HG02943 (cell line): ENCODE measurements around the gene ATXN7L1.
"Not testable (repeated sequence)": the region's sequence is repeated elsewhere in the genome, so short reads cannot be mapped to it uniquely, and the experiment has no call there.

ENCODE experiments used
- ATAC-seq: cut with Tn5 transposase; IDR thresholded peaks from one replicate; pipeline ENCODE4 v1.9.1; 2021; ENCODE audit warnings: mild to moderate bottlenecking, low read depth, moderate library complexity; ENCODE audit not compliant: unreplicated experiment

The ATXN7L1 gene

GRCh38 chr7:105713488-105714465, 162.6 kb downstream of the ATXN7L1 start:
- no peak for ATAC-seq

GRCh38 chr7:105712877-105713276, 163.5 kb downstream of the ATXN7L1 start:
- ATAC-seq, result no peak

GRCh38 chr7:105711726-105712402, 164.5 kb downstream of the ATXN7L1 start:
- no peak for ATAC-seq

DNA sequence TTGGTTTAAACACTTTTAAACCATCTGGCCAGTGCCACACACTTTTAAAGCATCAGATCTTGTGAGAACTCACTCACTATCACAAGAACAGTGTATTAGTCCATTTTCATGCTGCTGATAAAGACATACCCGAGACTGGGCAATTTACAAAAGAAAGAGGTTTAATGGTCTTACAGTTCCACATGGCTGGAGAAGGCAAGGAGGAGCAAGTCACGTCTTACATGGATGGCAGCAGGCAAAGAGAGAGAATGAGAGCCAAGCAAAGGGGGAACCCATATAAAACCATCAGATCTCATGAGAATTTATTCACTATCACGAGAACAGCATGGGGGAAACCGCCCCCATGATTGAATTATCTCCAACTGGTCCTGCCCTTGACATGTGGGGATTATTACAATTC, 165.7 kb downstream of the ATXN7L1 start:
- ATAC-seq, result not testable (repeated sequence)

DNA sequence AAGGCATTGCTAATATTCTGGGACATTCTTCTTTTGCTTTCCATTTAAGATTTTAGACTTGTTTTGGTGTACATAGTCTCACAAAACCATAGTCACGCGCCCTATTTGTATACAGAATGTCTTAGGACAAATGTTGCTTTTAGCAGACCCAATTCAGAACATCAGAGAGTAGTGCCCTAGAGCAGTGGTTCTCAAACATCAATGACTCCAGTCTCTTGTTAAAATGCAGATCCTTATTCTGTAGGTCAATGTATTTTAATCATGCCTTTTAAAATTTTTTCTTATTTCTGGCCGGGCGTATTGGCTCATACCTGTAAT, 167.7 kb downstream of the ATXN7L1 start:
- ATAC-seq, result no peak

DNA sequence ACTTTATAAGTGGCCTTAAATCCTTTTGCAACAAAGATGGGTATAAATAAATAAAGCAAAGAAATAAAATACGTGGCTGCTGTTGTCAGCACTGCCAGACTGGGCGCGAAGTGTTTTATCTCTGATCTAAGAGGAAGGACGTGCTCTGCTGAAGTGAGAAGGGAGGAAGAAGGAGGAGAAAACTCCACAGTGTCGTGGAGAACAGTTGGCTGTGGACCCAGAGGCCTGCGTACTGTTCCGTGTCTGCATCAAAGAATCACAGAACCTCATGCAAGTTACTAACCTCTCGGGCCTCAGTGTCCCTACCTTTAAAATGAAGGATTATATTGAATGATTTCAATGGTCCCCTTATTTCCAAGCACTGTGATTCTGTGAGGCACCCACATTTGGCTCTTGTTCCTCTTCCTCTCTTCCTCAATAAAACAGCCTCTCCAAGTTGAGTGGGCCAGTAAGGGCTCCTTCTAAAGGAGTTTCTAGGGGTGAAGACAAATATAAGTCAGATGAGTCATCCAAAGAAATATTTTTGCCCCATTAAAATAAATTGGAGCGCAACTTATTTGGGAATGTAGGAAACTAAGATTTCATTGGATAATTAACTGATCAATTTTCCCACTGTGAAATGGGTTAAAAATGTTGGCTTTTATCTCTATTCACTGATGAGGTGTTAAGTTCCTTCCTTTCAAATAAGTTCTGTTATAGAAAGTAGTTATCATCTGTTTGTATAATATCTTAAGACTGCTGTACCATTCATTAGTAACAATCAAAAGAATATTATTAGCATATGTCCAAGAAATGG, 168.2 kb downstream of the ATXN7L1 start:
- no peak for ATAC-seq

DNA sequence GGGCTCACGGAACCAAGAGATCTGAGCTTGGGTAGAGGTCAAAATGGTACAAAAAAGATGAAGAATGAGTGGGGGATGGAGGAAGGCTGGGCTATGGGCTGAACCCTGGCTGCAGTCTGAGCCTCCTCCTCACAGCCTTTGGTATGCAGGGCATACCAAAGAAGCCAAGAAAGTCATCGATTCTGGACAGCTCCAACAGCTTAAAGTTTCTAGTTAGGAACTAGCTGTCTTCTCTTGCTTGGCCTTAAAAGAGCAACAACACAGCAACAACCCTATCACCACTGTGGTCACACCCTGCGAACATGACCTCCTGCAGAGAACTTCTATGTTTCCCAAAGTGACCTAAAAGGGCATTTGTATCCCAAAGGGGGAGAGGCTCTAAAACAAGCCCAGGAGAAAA, 169.0 kb downstream of the ATXN7L1 start:
- no peak for ATAC-seq

DNA sequence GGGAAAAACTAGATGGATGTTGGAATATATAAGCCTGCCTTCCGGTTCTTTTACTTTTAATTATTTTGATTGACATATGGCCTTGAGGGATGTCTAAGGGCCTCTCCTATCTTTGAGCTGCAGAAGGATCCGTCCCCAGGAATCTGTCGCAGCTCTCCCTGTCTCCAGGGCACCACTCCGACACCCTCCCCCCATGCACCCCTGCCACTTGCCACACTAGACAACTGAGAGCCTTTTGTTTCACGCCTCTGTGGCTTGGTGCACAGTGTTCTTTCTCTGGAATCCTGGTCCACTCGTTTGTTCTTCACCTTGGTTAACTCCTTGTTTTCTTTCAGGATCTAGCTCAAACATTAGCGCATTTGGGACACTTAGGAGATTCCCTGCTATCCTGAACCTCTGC, 171.0 kb downstream of the ATXN7L1 start:
- ATAC-seq, result no peak

- ATAC-seq, result no peak
These were observed 173.0 kb downstream of the ATXN7L1 start for GRCh38 chr7:105703207-105703930.

- ATAC-seq, result no peak
These were observed 176.7 kb downstream of the ATXN7L1 start for GRCh38 chr7:105699568-105700236.

DNA sequence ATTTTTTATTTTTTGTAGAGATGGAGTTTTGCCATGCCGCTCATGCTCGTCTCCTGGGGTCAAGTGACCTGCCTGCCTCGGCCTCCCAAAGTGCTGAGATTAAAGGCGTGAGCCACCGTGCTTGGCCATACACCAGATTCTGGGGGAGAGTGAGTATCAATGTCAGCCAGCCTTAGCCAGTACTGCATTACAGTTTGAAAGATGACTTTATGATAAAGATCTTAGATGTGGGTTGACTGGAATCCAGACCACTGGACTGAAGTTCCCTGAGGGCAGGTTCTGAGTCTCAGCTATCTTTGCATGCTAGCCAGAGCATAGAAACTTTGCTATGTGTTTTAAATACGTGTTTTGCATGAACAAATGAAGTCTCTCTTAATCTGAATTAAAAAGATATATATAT, 177.9 kb downstream of the ATXN7L1 start:
- no peak for ATAC-seq

DNA sequence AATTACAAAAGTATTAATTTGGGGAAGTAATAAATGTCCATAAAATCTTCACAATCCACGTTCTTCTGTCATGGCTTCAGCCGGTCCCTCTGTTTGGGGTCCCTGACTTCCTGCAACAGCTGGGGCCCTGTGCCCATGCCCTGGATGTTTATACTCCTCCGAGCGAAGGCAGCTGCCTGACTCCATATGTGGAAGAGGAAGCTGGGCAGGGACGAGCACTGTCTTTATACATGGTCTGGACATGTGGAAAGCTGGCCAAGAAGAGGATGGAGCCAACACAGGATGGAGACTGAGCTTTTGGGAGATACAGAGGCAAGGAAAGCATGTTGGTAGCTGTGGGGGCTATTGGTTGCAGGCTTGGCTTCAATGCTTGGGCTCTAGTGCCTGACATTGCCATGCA, 178.6 kb downstream of the ATXN7L1 start:
- no peak for ATAC-seq

DNA sequence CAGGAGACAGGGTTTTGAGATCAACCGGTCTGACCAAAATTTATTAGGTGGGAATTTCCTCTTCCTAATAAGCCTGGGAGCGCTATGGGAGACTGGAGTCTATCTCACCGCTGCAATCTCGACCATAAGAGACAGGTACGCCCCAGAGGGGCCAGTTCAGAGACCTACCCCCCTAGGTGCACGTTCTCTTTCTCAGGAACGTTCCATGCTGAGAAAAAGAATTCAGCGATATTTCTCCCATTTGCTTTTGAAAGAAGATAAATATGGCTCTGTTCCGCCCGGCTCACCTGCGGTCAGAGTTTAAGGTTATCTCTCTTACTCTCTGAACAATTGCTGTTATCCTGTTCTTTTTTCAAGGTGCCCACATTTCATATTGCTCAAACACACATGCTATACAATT, 179.2 kb downstream of the ATXN7L1 start:
- ATAC-seq, result not testable (repeated sequence)

DNA sequence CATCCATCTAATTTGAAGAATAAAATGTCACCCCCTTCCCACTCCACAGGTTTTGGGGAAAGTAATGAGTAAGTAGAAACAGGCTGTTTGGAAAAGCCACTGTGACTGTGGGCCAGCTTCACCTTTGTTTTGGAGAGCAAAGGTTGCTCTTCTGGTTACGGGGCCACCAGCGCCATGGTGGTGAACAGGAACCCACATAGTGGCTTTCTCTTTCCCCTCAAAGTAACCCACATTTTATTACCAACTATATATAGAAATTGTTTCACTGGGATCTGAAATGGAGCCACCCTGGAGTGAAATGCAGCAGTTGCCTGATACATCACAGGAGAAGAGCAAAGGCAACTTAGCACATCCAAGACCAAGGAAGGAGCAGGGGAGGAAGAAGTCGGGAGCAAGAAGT, 182.8 kb downstream of the ATXN7L1 start:
- no peak for ATAC-seq

DNA sequence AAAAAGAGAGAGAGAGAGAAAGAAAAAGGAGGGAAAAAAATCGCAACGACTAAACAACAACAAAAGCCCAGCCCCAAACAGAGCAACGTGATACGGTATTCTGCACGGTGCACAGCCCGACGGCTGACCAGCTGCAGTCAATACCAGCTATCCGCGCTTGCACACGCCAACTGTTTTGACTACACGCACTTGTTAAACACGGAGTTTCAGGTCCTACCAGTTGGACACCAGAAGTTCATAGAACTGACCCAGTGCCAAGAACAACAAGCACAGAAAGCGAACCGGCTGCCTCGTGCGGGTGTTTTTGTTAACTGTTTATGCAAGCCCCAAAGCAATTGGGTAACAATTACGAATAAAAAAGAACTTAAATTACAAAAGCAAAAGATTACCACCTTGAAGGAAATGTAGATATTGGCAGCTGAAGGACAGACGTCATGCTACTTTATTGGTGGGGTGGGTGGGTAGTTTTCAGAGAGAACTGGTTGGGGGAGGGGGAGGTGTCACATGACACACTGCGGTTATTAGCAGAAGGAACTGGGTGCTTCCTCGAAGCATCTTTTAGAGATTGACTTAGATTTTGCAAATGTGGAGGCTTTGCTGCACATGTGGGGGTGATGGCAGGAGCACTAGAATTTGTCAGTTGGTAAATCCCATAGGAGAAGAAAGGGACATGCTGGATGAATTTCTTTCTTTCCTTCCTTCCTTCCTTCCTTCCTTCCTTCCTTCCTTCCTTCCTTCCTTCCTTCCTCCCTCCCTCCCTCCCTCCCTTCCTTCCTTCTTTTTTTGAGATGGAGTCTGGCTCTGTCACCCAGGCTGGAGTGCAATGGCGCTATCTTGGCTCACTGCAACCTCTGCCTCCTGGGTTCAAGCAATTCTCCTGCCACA, 184.5 kb downstream of the ATXN7L1 start:
- no peak for ATAC-seq

DNA sequence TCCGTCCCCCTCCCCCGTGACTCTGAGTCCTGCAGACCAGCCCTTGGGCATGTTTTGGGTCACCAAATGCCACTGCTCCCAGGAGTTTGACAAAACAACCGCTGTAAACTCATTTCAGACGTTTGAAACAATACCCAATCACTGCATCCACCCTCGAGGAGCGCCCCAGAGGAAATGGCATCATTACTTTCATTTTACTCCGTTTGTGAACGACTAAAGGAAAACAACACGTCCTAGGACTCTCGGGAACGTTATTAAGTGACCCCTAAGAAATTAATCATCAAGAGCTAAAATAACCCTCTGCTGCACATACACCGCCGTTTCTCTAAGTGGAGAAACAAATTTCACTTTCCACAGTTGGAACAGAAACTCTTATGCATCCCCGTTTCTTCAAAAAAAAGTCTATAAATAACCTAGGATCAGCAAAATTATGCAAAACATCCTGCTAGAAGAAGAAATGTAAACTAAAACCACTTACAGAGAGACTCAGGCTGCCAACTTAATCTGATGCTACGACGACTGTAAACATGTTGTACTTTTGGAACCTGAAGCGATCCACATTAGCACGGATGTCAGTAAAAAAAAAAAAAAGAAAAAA, 185.2 kb downstream of the ATXN7L1 start:
- no peak for ATAC-seq

DNA sequence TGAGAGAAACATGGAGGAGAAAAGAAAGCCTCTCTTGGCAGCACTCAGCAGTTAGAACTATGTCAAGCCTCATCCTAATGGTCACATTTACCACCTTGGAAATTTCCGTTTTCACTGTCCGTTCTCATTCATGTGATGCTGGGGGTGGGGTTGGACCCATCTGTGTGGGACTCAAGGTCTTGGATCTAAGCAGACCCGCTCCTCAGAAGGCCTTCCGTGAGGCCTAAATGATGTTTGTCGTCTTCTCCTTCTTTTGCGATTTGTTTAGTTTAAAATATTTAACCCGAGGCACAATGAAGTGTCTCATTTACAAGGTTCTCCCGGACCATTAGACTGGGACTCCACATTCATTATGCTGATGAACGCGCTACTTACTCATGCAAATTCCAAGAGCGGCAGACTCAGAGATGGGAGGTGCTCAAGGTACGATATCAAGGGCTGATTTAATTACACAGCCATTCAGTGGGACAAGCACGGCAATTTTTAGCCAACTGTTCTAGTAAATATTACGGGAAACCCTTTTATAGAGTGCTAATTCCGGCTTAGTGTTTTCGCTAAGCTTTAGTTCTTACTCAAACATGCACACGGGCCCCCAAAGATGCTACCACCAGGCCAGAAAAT, 186.0 kb downstream of the ATXN7L1 start:
- no peak for ATAC-seq
